Measurements from ENCODE around the gene PRKCA. TPM values are rescaled to one million over a fixed set of nuclear protein-coding genes. Genes with fewer than 3 reads are reported as not detected.

The PRKCA gene
- total and polyA plus RNA-seq, 2 donors (not counting 3 experiments of a cell fraction or from before 2014, with no cell fraction given): 7.5 to 34.2 TPM

GRCh38 chr17:66449418-66449977 is 147.1 kb downstream of the PRKCA start:
- ChIA-PET CTCF (interaction anchor here (0.7 to 2.3 kb wide), 7 partner anchors 11 to 225 kb away, joined by 3 to 8 read pairs (median 4); no protein-coding TSS in a partner anchor), POLR2A (no interaction called here)
- Histone ChIP-seq H3K79me2 (ENCODE audit: control insufficient read depth, insufficient read depth, low read length) (peaks cover 3% of the 10 kb centered on the region), H3K9ac (replicated peaks; ENCODE audit: extremely low read depth, insufficient read depth, low read length) (no peak overlapping the region), H3K4me1 (ENCODE audit: control insufficient read depth, extremely low read depth, insufficient read depth, low read length) (peaks cover 6% of the 10 kb centered on the region), H3K27me3 (ENCODE audit: control insufficient read depth in 2 of 2, insufficient read depth in 2 of 2, low read length in 2 of 2) (no peaks in the 10 kb centered on the region), H3K4me3 (replicated peaks in 1 of 3; ENCODE audit: insufficient read depth in 1 of 3, low read depth in 1 of 3, low read length in 3 of 3) (no peak overlapping the region), H3K27ac (ENCODE audit: insufficient read depth, low read depth, low read length) (no peak overlapping the region), H3K36me3 (ENCODE audit: control insufficient read depth in 2 of 2, extremely low read depth in 1 of 2, insufficient read depth in 2 of 2, low read length in 2 of 2) (no peaks in the 10 kb centered on the region), H3K4me2 (ENCODE audit: insufficient read depth, low read length) (no peak overlapping the region), H3K9me3 (replicated peaks; ENCODE audit: control insufficient read depth, insufficient read depth, low read length) (no peaks in the 10 kb centered on the region), H4K20me1 (replicated peaks; ENCODE audit: control insufficient read depth, extremely low read depth, insufficient read depth, low read length) (no peaks in the 10 kb centered on the region), H2AFZ (ENCODE audit: low read depth, low read length) (no peak overlapping the region), H3K9me1 (replicated peaks; ENCODE audit: control insufficient read depth, extremely low read depth, insufficient read depth, low read length) (no peaks in the 10 kb centered on the region)
- intact Hi-C loops (cut with micrococcal nuclease): no loop called here
- dilution Hi-C loops (cut with MboI; ENCODE audit: extremely low pct_ligation_motif_present, low sequenced_read_pairs): no loop called here
- DNase-seq (ENCODE audit: low read depth, low spot score) (no peak), FAIRE-seq (no peak)
- no TSS peak for BruUV-seq (replicated peaks)
- TF ChIP-seq CTCF (IDR thresholded peaks at IDR 0.05; ENCODE audit: extremely low read depth in 1 of 2, insufficient read depth in 1 of 2, low read depth in 1 of 2, low read length in 2 of 2) (no peak), JUN (IDR thresholded peaks at IDR 0.05; ENCODE audit: borderline replicate concordance, insufficient read depth, insufficient read length, low read depth) (no peak), FOS (IDR thresholded peaks at IDR 0.05; ENCODE audit: borderline replicate concordance, insufficient read depth, low read length) (no peak), GATA2 (IDR thresholded peaks at IDR 0.05; ENCODE audit: insufficient read depth, insufficient read length, low read depth, low read length) (no peak), POLR2A (IDR thresholded peaks at IDR 0.05; ENCODE audit: low read depth, low read length) (no peak), EZH2 (IDR thresholded peaks at IDR 0.05; ENCODE audit: borderline replicate concordance, low read depth, low read length, severe bottlenecking) (no peak), POLR2AphosphoS5 (IDR thresholded peaks at IDR 0.05; ENCODE audit: insufficient read depth, low read depth, low read length) (no peak), MYC (IDR thresholded peaks at IDR 0.05; ENCODE audit: low read depth, low read length) (no peak)
- TF ChIP-seq, protein P1, sequence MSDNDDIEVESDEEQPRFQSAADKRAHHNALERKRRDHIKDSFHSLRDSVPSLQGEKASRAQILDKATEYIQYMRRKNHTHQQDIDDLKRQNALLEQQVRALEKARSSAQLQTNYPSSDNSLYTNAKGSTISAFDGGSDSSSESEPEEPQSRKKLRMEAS (IDR thresholded peaks at IDR 0.05; ENCODE audit: insufficient read depth, insufficient read length): no peak

Measured in endothelial cell of umbilical vein (primary cell).